ENCODE measurements around the gene DCLK1. TPM values are rescaled to one million over a fixed set of nuclear protein-coding genes. Genes with fewer than 3 reads are reported as not detected.

The DCLK1 gene
- total RNA-seq, 1 experiment from 2014 or later: not detected

DNA sequence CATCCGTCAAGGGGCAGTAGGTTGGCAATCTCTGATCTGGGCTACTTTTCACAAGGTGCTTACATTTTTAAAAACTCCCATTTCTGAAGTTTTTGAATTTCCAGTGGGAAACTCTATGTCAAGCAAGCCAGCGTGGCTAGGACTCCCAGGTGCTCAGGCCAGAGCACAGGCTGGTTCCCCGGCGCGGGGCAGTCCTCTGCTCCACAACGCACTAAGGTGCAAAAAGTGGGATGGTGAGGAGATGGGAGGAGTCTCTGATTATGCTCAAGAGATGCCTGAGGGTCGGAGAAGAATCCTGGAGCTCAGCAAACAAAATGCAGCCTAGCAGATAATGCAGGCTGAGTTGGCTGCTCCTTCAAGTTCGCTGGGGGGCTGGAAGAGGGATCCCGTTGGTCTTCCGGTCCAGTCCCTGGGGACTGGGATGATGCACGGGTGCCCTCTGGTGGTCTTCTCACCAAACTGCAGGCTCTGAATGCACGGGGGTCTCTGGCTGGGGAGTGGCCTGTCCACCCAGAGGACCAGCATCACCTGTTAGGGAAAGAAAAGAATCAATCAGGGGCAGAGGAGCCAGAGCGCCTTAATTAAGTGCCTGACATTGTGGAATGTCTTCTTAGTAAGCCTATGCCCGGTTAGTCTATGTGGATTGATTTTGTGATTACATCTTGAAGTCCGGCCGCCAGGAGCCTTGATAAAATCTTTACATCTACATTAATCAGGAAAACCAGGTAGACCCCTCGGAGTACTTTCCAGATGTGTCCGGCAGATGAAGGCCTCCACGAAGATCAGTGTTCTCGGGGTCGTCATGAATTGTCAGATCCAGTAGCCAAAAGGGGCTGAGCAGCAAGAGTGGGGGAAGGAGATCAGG lies 410.3 kb downstream of the DCLK1 start:
- no peaks in the 10 kb centered on the region for H3K9me3 ChIP-seq (ENCODE audit: control insufficient read depth, insufficient read depth, low read depth, low read length)
- in situ Hi-C loops (cut with HindIII; ENCODE audit: low pct_unique_long_range_greater_than_20kb, low sequenced_read_pairs) (no loop called here), intact Hi-C loops (cut with micrococcal nuclease; ENCODE audit: unreplicated experiment) (loop anchor here (10.0 kb wide), 3 partner anchors 86 to 546 kb away; no protein-coding TSS in a partner anchor)
- DNase-seq (ENCODE audit: low read depth, low spot score): peak; percentile 22
- H3K4me1 ChIP-seq (ENCODE audit: control insufficient read depth, insufficient read depth, low read length): no peaks in the 10 kb centered on the region
- peak overlapping the region; percentile 1 to 16; a peak in 1 of 4 replicates for H3K4me3 ChIP-seq (ENCODE audit: low read depth in 2 of 2, low read length in 2 of 2)
- peak; percentile 82 for ATAC-seq
- no peak for TF ChIP-seq POLR2AphosphoS5 (IDR thresholded peaks at IDR 0.05; ENCODE audit: low read depth, low read length)
- TF ChIP-seq, protein P1, sequence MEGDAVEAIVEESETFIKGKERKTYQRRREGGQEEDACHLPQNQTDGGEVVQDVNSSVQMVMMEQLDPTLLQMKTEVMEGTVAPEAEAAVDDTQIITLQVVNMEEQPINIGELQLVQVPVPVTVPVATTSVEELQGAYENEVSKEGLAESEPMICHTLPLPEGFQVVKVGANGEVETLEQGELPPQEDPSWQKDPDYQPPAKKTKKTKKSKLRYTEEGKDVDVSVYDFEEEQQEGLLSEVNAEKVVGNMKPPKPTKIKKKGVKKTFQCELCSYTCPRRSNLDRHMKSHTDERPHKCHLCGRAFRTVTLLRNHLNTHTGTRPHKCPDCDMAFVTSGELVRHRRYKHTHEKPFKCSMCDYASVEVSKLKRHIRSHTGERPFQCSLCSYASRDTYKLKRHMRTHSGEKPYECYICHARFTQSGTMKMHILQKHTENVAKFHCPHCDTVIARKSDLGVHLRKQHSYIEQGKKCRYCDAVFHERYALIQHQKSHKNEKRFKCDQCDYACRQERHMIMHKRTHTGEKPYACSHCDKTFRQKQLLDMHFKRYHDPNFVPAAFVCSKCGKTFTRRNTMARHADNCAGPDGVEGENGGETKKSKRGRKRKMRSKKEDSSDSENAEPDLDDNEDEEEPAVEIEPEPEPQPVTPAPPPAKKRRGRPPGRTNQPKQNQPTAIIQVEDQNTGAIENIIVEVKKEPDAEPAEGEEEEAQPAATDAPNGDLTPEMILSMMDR (IDR thresholded peaks at IDR 0.05): peak; percentile 92
- H3K27me3 ChIP-seq (ENCODE audit: control insufficient read depth, insufficient read depth, low read length): no peaks in the 10 kb centered on the region
- no peak overlapping the region for H3K27ac ChIP-seq (ENCODE audit: low read length)
- POLR2A ChIA-PET: no interaction called here
- no TSS peak for BruUV-seq (replicated peaks)
- H3K36me3 ChIP-seq (ENCODE audit: control insufficient read depth, insufficient read depth, low read length): no peaks in the 10 kb centered on the region
- CTCF ChIA-PET: no interaction called here

DNA sequence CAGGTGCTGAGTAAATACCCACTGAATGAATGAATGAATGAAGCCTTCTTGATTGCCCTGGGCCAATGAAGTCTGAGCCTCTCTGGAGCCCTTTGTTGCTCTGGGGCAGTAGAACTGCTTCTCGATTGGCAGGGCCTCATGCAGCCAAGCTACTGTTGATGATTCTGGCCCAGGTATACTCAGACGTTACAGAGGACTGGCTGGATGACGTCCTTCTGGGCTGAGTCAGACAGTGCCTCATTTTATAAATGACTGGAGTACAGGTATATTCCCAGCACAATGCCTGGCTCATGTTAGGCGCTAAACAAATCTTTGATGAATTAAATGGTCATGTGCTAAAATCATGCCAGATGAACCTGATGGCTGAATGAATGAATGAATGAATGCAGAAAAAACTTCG lies 410.9 kb downstream of the DCLK1 start:
- ChIA-PET CTCF (interaction anchor here (0.6 kb wide), 1 partner anchor 1280 kb away, joined by 6 read pairs; no protein-coding TSS in a partner anchor), POLR2A (no interaction called here)
- intact Hi-C loops (cut with micrococcal nuclease; ENCODE audit: unreplicated experiment): loop anchor here (10.0 kb wide), 3 partner anchors 85 to 545 kb away; no protein-coding TSS in a partner anchor
- ATAC-seq (no peak), DNase-seq (ENCODE audit: low read depth, low spot score) (no peak)
- H3K9me3 ChIP-seq (ENCODE audit: control insufficient read depth, insufficient read depth, low read depth, low read length): no peaks in the 10 kb centered on the region
- no peak overlapping the region for H3K4me3 ChIP-seq (ENCODE audit: low read depth in 2 of 2, low read length in 2 of 2)
- H3K27ac ChIP-seq (ENCODE audit: low read length): no peak overlapping the region
- no TSS peak for BruUV-seq (replicated peaks)
- in situ Hi-C loops (cut with HindIII; ENCODE audit: low pct_unique_long_range_greater_than_20kb, low sequenced_read_pairs): no loop called here
- H3K27me3 ChIP-seq (ENCODE audit: control insufficient read depth, insufficient read depth, low read length): no peaks in the 10 kb centered on the region
- no peak for TF ChIP-seq TCF7L2 (IDR thresholded peaks at IDR 0.05; ENCODE audit: low read depth, low read length)
- TF ChIP-seq SIN3A (IDR thresholded peaks at IDR 0.05; ENCODE audit: borderline replicate concordance, insufficient read depth, low read depth, low read length): no peak
- TF ChIP-seq, protein P2, sequence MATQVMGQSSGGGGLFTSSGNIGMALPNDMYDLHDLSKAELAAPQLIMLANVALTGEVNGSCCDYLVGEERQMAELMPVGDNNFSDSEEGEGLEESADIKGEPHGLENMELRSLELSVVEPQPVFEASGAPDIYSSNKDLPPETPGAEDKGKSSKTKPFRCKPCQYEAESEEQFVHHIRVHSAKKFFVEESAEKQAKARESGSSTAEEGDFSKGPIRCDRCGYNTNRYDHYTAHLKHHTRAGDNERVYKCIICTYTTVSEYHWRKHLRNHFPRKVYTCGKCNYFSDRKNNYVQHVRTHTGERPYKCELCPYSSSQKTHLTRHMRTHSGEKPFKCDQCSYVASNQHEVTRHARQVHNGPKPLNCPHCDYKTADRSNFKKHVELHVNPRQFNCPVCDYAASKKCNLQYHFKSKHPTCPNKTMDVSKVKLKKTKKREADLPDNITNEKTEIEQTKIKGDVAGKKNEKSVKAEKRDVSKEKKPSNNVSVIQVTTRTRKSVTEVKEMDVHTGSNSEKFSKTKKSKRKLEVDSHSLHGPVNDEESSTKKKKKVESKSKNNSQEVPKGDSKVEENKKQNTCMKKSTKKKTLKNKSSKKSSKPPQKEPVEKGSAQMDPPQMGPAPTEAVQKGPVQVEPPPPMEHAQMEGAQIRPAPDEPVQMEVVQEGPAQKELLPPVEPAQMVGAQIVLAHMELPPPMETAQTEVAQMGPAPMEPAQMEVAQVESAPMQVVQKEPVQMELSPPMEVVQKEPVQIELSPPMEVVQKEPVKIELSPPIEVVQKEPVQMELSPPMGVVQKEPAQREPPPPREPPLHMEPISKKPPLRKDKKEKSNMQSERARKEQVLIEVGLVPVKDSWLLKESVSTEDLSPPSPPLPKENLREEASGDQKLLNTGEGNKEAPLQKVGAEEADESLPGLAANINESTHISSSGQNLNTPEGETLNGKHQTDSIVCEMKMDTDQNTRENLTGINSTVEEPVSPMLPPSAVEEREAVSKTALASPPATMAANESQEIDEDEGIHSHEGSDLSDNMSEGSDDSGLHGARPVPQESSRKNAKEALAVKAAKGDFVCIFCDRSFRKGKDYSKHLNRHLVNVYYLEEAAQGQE (IDR thresholded peaks at IDR 0.05; ENCODE audit: insufficient read depth in 1 of 2, low read depth in 2 of 2, low read length in 1 of 2): no peak
- TF ChIP-seq, protein P1 (IDR thresholded peaks at IDR 0.05): no peak
- no peak for TF ChIP-seq POLR2AphosphoS5 (IDR thresholded peaks at IDR 0.05; ENCODE audit: low read depth, low read length)
- H3K4me1 ChIP-seq (ENCODE audit: control insufficient read depth, insufficient read depth, low read length): 0 out of 2 replicates have a peak, but pooled peaks cover 2% of the 10 kb centered on the region
- H3K36me3 ChIP-seq (ENCODE audit: control insufficient read depth, insufficient read depth, low read length): no peaks in the 10 kb centered on the region

Other genes starting within 250 kb of the DCLK1 start
- 0.08 TPM for gene SOHLH2, start 83.2 kb upstream of the DCLK1 start, total RNA-seq (2021; ENCODE audit: unreplicated experiment)
- 2.3 TPM for gene CCDC169, start 166.4 kb upstream of the DCLK1 start, total RNA-seq (2021; ENCODE audit: unreplicated experiment)
- gene SPART, start 215.0 kb upstream of the DCLK1 start, total RNA-seq (2021; ENCODE audit: unreplicated experiment): 38.9 TPM